ENCODE data around the gene SPTBN1.
"Not testable (repeated sequence)": the region's sequence is repeated elsewhere in the genome, so short reads cannot be mapped to it uniquely, and the experiment has no call there.

SPTBN1 gene

DNA sequence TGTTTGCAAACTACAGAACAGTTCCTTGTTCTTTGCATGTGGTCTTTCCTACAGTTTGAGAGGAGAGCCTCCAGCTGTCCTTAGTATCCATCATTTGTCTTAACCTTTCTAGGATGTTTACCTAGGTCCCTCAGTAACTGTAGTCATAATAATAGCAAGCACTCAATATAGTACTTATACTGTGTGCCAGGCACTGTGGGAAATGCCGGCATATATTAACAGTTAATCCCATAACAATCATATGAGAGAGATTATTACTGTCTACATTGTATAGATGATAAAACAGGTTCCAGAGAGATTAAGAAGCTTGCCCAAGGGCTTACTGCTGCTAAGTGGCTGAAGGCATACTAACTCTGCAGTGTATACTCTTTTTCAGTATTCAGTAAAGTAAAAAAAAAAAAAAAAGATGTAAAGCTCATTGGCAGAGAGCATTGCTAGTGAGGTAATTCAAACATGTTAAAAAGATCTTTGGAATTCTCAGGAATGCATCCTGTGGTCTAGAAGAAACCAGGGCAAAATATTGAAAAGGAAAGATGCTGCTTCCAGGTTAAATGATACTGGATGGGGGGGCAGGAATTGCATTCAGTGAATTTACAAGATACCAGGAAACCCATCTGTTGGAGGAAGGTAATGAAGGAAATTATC, 72.3 kb downstream of the SPTBN1 start:
- DNase-seq (ENCODE audit: low read depth in 2 of 2) = no peak

DNA sequence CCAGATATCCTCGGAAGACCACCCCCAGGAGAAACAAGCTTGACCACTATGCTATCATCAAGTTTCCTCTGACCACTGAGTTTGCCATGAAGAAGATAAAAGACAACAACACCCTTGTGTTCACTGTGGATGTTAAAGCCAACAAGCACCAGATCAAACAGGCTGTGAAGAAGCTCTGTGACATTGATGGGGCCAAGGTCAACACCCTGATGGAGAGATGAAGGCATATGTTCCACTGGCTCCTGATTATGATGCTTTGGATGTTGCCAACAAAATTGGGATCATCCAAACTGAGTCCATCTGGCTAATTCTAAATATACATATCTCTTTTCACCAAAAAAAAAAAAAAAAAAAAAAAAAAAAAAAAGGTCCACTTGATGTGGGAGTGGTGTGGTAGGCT, 73.4 kb downstream of the SPTBN1 start:
- not testable (repeated sequence) for DNase-seq (ENCODE audit: low read depth in 2 of 2)

DNA sequence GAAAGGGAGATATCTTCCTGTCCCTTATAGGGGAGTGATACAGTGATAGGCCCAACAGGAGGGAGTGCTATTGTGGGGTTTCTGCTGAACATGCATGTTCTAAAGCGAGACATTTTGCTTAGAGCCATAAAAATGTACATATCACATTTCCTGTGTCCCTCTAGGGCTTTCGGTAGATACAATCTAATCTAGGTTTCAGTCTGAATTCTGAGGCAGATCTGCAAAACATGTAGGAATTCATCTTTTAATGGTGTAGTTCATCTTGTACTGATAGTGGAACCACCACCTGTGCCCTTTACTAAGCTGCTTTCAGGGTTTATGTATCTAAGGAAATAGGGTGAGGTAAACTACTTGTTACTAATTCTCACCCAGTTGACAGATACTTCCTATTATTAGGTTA, 73.8 kb downstream of the SPTBN1 start:
- no peak for DNase-seq (ENCODE audit: low read depth in 2 of 2)

DNA sequence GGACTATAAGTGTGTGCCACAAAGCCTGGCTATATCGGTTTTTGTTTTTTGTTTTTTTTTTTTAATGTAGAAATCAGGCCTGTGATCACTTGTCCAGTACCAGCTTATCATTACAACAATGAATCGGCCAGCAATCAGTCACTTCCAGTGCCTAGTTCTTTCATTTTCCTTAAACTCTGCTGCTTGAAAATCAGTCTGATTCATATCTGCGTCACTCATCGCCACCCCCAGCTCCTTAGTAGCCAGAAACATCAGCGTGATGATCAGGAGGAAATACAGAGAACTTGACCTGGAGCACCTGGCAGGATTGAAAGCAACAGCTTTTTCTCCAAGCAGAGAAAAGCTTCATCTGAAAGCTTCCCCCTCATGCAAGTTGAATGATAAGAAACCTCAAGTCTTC, 75.4 kb downstream of the SPTBN1 start:
- no peak for DNase-seq (ENCODE audit: low read depth in 2 of 2)

DNA sequence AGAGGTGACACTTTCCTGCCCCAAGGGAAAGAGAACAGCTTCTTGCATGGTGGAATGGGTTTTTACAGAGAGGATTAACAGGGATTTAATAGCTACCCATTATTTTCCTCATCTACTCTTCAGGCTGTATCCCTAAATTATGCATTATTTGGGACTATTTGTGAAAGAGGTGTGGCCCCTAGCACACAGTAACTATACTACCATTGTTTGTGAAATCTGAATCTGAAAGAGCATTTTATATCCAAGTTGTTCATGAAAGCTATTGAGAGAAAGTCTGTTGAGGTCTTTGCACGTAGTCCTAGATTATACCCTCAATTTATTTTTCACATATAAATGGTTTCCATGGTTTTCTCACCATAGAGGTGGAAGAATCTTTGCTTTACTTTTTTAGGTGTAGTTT, 78.1 kb downstream of the SPTBN1 start:
- DNase-seq (ENCODE audit: low read depth in 2 of 2) = no peak

DNA sequence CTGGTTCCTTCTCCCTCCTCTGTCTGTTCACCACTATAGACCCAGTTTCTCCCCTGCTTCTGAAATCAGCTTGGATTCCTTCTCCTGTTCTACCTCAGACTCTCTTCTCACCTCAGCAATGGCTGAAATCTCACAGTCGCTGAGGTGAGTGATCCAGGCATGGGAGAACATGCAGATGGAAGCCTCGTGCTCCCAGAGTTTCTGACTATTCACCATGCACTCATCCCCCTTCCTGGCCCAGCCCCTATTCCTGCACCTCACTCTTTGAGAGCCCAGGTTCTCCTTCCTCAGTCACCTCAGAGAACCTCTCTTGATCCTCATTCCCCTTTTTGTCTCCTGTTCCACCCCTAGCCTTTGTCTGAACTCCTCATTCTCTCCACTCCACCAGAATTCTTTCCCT, 78.5 kb downstream of the SPTBN1 start:
- DNase-seq (ENCODE audit: low read depth in 2 of 2) = no peak

DNA sequence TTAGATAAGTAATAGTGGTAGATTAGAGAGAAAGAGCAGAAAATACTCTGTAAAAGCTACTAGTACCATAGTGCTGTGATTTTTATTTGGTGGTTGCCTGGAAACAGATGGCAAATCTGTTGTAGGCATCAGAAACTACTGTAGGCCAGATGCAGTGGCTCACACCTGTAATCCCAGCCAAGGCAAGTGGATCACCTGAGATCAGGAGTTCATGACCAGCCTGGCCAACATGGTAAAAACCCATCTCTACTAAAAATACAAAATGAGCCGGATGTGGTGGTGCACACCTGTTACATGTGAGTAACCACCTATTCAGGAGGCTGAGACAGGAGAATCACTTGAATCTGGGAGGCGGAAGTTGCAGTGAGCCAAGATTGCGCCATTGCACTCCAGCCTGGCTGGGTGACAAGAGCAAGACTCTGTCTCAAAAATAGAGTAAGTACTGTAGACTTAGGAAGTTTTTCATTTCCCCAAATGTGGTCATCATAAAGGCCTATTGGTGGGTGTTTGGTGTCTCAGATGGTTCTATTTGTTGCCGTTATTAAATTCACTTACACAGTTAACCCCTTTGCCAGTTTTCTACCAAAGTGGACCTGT, 79.6 kb downstream of the SPTBN1 start:
- DNase-seq (ENCODE audit: low read depth in 2 of 2) = no peak

DNA sequence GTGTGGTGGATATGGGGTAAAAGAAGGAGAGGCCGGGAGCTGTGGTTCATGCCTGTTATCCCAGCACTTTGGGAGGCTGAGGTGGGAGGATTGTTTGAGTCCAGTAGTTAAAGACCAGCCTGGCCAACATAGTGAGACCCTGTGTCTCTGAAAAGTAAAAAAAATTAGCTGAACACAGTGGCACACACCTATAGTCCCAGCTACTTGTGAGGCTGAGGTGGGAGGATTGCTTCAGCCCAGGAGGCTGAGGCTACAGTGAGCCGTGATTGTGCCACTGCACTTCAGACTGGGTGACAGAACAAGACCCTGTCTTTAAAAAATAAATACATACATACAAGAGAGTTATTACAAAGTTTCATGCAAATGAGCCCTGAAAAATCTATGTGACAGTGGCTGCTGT, 80.6 kb downstream of the SPTBN1 start:
- no peak for DNase-seq (ENCODE audit: low read depth in 2 of 2)

DNA sequence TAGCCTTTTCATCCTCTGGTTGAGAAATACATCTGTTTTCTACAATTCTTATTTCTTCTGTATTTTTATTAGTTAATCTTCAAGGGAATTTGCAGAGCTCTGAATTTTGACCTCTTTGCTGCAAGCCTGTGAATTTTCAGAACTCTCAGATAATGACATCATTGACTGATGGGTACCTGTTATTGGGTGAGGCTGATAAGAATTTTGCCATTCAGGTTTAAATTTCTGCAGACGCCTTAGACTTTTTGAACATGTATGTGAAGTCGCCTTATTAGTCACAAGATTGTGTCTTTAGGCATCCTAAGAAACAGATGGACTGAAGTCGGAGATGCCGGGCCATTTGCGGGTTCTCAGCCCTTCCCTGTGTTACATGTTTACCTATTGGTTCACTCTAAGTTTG, 82.4 kb downstream of the SPTBN1 start:
- no peak for DNase-seq (ENCODE audit: low read depth in 2 of 2)

DNA sequence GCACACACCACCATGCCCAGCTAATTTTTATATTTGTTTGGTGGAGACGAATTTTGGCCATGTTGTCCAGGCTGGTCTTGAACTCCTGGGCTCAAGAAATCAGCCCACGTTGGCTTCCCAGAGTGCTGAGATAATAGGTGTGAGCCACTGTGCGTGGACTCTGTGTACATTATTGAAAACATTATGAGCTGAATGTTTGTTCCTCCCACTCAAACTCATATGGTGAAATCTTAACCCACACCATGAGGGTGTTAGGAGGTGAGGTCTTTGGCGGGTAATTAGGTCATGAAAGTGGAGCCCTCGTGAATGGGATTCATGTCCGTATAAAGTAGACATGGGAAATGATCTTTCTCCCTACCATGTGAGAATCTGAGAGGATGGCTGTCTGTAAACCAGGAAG, 83.6 kb downstream of the SPTBN1 start:
- no peak for DNase-seq (ENCODE audit: low read depth in 2 of 2)

DNA sequence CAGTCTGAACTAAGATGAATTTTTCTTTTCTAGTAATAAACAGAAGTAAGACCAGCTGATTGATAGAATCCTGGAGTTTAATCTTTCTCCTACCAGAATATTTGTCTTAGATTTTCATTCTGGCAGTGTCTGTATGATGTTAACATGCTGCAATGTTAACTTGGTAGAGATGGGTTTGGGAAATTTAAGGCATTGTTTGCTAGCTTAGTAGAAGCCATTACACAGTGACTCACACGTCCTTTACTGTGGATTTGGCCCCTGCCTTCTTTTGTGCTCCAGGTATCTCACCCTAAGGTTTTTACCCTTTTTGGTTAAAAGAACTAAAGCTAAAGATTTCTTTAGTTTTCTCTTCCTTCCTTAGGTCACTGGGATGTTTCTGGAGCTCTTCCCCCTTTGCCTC, 84.1 kb downstream of the SPTBN1 start:
- no peak for DNase-seq (ENCODE audit: low read depth in 2 of 2)

DNA sequence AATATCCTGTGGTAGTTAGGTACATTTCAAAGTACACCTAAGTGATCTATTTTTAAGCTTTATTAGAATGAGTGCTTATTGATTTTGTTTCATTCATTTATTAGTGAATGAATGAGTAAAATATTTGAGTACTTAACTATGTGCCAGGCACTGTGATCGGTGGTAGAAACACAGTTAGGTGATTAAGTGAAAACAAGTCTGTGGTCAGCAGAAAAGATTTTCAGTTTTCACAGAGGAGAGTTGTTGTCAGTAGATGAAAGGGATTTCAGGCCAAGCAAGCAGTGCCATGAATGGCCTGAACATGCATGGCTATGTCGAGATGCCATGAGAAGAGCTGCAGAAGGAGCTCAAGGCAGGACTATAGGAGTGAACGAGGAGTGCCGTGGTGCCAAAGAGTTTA, 85.9 kb downstream of the SPTBN1 start:
- no peak for DNase-seq (ENCODE audit: low read depth in 2 of 2)

DNA sequence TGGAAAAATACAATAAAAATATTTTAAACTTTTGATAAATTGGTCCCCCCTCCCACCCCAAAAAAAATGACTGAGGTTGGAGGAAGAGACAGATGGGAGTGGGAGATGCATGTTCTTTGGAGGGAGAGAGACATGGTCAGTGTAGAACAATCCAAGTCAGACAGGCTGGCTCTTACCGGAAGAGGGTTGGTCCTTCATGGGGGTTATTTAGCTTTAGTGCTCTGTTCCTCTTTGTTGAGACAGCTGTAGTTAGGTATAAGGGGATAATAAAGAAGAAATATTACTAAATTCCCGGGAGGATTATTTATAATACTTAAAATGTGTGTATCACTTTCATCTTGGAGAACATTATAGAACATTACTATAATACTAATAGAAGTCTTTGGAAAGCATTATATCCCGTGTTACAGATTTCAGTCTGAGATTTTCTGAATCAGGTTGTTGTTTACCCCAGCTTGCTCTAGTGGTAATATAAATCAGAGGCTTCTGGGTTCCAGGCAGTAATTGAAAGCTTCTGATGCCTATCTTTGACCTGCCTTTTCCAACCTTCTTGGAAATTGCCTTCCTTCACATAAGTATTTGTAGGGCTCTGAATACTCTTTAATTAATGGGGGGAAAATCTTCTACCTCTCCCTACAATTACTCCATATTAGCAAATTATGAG, 87.7 kb downstream of the SPTBN1 start:
- no peak for DNase-seq (ENCODE audit: low read depth in 2 of 2)

DNA sequence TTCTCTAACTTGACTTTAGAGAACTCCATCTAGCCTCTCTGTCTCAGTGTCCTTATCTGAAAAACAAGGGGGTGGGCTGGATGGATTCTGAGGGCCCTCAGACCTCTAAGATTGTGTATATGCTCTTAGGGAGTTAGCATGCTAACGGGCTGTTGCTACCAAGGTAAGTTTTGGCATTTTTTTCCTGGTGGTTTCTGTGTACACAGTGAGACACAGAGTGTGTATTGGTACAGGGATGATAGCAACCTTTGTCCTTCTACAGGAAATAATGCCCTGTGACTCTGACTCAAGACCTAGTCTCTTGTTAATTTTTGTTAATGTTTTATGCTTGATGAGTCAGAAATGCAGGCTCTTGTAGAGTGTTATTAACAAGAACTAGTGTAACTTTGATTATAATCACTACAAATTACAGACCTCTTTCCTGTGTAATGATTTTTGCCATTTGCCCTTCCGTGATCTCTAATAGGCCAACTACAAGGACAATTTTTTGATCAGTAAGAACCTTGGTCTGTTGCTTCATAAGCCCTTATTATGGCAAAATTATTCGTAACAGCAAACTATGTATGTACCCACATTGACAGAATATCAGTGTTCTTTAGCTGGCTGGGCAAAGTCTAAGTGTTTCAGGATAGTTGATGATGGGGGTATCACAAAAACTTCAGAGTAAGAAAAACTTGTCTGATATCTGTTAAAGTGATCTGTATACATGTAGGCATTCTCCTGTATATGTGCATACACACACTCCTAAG, 89.7 kb downstream of the SPTBN1 start:
- no peak for DNase-seq (ENCODE audit: low read depth in 2 of 2)

DNA sequence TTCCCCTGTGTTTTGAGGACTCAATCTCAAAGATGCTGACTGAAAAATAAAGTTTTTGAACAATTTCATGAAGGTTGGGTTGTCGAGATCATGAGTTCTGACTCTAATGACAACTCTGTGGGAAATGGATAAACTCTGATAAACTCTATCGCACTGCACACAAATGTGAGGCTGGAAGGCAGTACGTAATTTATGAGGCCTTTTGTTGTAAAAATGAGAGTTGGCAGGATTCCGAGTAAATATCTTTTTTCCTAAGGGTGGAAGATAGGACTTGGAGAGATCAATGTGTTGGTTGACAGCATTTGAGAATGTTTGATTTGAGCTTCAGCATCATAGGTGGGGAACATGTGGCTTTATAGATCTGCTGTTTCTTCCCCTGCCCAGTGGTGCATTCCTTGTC, 90.4 kb downstream of the SPTBN1 start:
- DNase-seq (ENCODE audit: low read depth in 2 of 2) = no peak

DNA sequence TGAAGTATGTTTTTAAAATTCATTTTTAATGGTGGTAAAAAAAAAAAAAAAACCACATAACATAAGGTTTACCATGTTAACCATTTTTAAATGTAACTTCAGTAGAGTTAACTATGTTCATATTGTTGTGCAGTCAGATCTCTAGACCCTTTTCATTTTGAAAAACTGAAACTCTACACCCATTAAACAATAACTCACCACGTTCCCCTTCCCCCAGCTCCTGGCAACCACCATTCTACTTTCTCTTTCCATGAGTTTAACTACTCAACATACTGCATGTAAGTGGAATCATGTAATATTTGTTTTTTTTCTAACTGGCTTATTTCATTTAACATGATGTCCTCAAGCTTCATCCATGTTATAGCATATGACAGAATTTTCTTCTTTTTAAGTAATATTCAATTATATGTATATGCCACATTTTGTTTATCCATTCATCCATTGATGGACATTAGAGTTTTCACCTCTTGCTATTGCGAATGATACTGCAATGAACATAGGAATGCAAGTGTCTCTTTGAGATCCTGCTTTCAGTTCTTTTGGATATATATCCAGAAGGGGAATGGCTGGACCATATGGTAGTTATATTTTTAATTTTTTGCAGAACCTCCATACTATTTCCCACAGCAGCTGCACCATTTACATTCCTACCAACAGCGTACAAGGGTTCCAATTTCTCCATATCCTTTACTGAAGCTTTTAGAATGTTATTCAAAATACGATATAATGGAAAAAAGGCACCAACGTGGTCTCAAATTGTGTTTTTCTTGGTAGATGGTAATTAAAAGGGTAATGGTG, 91.0 kb downstream of the SPTBN1 start:
- DNase-seq (ENCODE audit: low read depth in 2 of 2) = no peak

DNA sequence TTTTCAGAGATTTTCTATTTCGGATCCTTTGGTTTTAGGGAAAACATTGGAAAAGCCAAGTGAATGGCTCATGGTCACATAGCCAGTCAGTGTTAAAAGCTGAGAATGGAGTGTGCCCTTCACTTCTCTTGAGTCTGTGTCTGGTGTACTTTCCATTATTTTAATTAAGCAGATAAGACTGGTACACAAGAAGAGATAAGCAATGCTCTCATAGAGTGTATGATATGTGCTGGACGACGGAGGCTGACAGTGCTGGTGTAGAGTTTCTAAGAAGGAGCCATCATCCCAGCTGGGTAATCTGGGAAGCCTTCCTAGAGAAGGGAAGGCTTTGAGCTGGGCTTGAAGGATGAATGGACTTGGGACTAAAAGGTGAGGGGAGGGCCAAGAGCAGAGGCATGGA, 93.3 kb downstream of the SPTBN1 start:
- DNase-seq (ENCODE audit: low read depth in 2 of 2) = no peak

DNA sequence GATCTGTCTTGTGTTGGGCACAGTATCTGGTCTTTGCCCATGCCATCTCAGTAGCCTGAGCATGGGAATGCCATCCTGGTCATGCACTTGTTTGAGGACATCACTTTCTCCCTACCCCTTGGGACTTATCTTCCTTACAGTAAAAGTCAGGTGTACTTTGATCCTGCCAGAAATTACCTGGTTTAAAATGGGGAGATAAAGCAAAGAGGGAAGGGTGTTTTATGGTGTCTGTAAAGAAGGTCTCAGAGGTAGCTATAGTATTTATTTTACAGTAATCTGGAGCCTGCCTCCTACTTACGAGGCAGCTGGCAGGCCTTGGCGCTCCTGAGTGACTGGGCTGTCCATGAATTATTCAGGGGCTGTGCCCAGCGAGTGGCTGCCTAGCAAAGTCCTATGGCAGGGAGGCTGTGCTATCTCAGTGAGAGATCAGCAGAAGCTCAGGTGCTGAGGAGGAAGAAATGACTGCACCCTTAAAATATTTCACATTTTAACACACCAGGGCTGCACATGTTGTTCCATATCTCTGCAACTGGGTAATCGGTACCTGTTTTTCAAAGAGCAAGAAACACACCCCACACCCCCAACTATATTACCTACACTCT, 93.9 kb downstream of the SPTBN1 start:
- no peak for DNase-seq (ENCODE audit: low read depth in 2 of 2)

DNA sequence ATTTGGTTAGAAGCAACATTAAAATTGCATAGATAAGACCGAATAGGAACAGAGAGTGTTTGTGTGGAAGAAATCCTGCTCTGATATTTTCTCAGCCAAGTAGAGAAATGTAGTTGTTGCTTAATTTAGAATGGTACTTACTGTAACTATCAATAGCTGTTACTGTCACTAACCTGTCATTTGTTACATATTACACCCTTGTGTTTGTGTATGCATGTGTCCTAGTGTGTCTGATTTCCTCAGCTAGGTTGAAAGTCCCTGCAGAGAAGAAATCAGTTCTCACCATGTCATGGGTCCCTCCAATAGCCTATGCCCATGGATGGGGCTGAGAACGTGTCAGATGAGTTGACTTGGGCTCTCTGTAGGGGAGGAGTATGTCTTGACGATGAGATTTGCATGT, 94.4 kb downstream of the SPTBN1 start:
- no peak for DNase-seq (ENCODE audit: low read depth in 2 of 2)

DNA sequence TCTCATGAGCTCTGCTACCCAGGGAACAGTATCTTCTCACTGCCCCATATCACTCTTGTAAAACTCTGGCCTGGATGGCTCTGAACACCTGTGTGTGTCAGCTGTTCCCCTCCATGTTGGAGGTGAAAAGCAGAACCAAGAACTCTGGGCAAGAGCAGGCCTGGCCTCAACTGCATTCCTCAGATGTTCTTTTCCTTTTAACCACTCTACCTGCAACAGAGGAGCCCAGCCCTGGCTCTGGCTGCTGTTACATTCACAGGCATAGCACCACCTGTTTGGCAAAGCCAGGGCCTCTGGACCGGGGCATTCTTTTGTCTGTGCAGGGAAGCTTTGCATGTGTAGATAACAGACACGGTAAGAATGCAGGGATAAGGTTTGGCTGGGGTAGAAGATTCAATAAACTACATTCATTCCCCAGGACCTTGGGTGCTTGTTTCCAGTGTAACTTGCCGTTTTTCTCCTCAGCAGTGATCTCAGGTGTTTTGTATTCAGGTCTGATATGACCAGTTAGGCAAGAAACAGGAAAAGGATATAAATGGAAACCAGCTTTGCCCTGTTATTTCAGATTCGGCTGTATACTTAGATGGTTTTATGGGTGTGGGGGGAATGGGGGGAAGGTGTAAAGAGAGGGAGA, 95.1 kb downstream of the SPTBN1 start:
- no peak for DNase-seq (ENCODE audit: low read depth in 2 of 2)

DNA sequence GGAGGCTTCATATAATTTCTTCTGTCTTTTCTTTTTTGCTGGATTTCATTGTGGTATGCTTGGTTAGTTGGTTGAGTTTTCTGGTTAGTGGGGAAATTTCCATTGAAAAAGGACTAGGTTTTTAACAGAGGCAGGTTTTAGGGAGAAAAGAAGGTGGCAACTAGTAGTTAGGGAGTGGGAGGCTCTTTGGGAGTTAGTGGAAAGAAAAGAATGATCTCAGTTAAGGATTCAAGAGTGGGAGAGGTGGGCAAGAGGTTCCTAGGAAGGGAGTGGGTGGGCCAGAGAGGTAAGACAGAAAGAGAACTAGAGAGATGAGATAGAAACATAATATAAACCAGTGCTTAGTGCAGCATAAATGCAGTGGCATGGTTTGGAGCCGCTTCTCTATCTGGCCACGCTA, 96.9 kb downstream of the SPTBN1 start:
- DNase-seq (ENCODE audit: low read depth in 2 of 2) = no peak
